Kidney epithelial cell (primary cell): Measurements from ENCODE around the gene ALAS2. TPM values are rescaled to one million over a fixed set of nuclear protein-coding genes. Genes with fewer than 3 reads are reported as not detected.

ENCODE experiments used
- DNase-seq: peaks from one replicate; pipeline ENCODE4 v3.0.0-alpha.2; 2010; ENCODE audit warnings: low read depth
- H3K27me3 ChIP-seq: 2 replicates; pipeline ENCODE4 v1.6.0; 2011; ENCODE audit warnings: low read length; ENCODE audit not compliant: control insufficient read depth, insufficient read depth
- H3K36me3 ChIP-seq: 2 replicates; pipeline ENCODE4 v1.5.1; 2011; ENCODE audit warnings: low read length; ENCODE audit not compliant: control insufficient read depth, insufficient read depth
- H3K4me3 ChIP-seq: 2 replicates; pipeline ENCODE4 v1.5.1; 2011; ENCODE audit warnings: low read depth, mild to moderate bottlenecking, control low read depth, low read length
- total RNA-seq: library from RNA; depleted of rRNA; stranded (reverse); fragments of >200 nt; gene quantifications from 2 replicates; pipeline ENCODE4 v1.2.3, GENCODE V29; 2015
- TF ChIP-seq, protein P1 (sequence below): IDR thresholded peaks from 2 replicates; pipeline ENCODE4 v1.5.1; 2011; ENCODE audit warnings: mild to moderate bottlenecking, moderate library complexity, low read length, control low read depth, inconsistent platforms; ENCODE audit not compliant: insufficient read depth, poor library complexity, severe bottlenecking

ALAS2 gene
- total RNA-seq, 1 donor from 2014 or later = not detected

DNA sequence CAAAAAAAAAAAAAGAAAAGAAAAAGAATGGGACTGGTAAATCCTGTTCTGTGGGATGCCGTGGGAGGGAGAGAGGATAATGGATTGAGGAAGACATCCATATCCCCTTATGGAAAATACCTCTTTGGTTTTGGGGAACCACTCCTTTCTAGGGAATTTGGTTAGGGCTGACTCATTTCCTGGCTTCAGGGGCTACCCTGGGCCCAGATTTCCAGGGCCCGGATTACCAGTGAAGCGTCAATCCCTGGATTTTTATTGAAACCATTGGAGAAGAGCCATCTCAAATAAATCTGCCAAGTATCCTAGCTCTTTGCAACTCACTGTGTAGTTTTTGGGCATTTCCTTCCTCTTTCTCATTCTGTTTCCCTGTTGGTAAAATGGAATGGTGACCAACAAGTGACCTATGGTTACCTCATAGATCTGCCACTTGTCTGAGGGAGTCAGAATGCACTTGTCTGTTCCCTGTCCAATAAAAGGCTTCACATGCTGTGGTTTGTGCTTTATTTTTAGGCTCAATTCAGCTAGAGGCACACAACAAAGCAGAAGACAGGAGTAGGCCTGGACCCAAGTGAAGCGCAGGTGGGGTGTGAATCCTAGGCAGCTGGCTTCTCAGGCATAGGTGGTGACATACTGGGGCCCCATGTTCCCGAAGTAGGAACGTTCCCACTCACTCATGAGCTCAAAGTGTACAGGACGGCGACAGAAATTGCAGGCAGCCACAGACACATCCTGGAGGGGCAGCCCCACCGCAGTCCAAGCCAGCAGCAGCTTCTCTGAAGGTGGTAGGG, 22.0 kb downstream of the ALAS2 start:
- TF ChIP-seq, protein P1, sequence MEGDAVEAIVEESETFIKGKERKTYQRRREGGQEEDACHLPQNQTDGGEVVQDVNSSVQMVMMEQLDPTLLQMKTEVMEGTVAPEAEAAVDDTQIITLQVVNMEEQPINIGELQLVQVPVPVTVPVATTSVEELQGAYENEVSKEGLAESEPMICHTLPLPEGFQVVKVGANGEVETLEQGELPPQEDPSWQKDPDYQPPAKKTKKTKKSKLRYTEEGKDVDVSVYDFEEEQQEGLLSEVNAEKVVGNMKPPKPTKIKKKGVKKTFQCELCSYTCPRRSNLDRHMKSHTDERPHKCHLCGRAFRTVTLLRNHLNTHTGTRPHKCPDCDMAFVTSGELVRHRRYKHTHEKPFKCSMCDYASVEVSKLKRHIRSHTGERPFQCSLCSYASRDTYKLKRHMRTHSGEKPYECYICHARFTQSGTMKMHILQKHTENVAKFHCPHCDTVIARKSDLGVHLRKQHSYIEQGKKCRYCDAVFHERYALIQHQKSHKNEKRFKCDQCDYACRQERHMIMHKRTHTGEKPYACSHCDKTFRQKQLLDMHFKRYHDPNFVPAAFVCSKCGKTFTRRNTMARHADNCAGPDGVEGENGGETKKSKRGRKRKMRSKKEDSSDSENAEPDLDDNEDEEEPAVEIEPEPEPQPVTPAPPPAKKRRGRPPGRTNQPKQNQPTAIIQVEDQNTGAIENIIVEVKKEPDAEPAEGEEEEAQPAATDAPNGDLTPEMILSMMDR = no peak
- DNase-seq = no peak
- Histone ChIP-seq H3K36me3 (no peaks in the 10 kb centered on the region), H3K4me3 (no peak overlapping the region), H3K27me3 (no peaks in the 10 kb centered on the region)

DNA sequence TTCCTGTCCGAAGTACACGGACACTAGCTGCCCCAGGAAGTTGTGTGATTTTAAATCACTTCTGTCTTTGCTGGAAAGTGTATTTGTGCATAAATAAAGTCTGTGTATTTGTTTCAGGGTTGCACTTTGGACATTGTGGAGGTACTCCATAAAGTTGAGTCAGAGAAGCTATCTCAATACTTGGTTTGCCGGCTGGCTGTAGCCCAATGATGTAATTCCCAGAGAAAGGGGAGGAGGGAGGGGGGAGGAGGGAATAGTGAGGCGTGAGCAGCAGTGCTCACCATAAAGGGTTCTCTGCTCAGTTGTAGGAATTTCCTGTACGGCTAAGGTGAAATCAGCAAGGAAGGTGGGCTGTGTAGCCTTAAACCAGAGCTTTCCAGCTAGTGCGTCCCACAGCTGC, 23.1 kb downstream of the ALAS2 start:
- H3K27me3 ChIP-seq = no peaks in the 10 kb centered on the region
- TF ChIP-seq, protein P1 = no peak
- DNase-seq = no peak
- no peak overlapping the region for H3K4me3 ChIP-seq
- no peaks in the 10 kb centered on the region for H3K36me3 ChIP-seq

DNA sequence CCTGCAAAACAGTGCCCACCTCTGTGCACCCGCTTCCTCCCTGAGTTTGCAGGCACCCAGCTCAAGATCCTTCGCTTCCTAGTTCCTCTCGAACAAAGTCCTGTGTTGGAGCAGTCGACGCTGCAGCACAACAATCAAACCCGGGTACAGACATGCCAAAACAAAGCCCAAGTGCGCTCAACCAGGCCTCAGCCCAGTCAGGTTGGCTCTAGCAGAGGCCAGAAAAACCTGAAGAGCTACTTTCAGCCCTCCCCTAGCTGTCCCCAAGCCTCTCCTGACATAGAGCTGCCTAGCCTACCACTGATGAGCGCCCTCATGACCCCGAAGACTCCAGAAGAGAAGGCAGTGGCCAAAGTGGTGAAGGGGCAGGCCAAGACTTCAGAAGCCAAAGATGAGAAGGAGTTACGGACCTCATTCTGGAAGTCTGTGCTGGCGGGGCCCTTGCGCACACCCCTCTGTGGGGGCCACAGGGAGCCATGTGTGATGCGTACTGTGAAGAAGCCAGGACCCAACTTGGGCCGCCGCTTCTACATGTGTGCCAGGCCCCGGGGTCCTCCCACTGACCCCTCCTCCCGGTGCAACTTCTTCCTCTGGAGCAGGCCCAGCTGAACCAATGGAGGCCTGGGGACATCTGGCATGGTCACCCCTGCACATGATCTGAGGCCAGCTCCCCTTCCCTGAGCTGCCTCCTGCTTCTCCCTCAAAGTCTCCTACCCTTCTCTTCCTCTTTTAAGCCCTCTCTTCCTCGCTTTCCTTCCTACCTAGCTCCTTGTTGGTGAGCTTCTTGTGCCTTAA, 23.8 kb downstream of the ALAS2 start:
- Histone ChIP-seq H3K36me3 (no peaks in the 10 kb centered on the region), H3K4me3 (no peak overlapping the region), H3K27me3 (no peaks in the 10 kb centered on the region)
- DNase-seq = no peak
- TF ChIP-seq, protein P1 = no peak

DNA sequence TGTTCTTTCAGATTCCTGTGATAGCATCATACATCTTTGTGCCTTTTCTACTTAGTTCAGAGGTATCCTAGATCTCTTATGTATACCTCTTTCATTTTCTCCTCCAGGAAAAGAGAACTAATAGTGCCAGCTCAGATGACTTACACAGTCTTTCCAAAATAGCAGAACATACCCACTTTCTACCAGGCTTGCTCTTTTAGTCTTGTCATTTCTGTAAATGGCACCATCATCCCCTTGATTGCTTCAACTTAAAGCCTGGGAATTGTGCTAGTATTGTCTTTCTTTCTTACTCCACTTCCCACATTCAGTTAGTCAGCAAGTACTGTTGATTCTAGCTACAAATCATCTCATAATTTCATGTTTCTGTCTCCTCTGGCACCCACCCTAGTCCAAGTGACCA, 25.5 kb downstream of the ALAS2 start:
- no peak overlapping the region for H3K4me3 ChIP-seq
- no peaks in the 10 kb centered on the region for H3K27me3 ChIP-seq
- TF ChIP-seq, protein P1 = no peak
- DNase-seq = no peak
- H3K36me3 ChIP-seq = no peaks in the 10 kb centered on the region

DNA sequence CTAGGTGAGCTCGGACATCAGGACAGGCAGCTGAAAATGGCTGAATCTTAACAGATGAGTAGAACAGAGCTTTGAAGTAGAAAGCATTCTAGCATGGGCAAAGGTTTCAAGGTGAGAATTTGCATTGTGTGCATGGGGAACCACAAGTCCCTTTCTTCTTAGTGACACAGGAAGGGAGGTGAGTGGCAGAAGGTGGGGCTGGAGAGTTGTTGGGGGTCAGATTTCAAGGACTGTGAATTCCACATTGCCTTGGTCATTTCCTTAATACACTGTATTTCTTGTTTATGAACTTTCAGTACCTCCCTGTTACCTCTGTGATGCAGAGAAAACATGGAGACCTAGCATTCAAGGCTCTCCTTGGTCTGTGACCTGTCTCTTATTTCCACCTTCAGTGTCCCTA, 26.5 kb downstream of the ALAS2 start:
- no peaks in the 10 kb centered on the region for H3K36me3 ChIP-seq

More for the DNA sequence above, 26.5 kb downstream of the ALAS2 start:
- TF ChIP-seq, protein P1 = no peak
- no peak overlapping the region for H3K4me3 ChIP-seq
- DNase-seq = no peak
- no peaks in the 10 kb centered on the region for H3K27me3 ChIP-seq
